ENCODE data around the gene KANSL2.
"Not testable (repeated sequence)": the region's sequence is repeated elsewhere in the genome, so short reads cannot be mapped to it uniquely, and the experiment has no call there.

The KANSL2 gene

GRCh38 chr12:48686037-48686595 is 4.1 kb upstream of the KANSL2 start:
- no peak for DNase-seq (ENCODE audit: low read depth in 2 of 2)

- no peak for DNase-seq (ENCODE audit: low read depth in 2 of 2)
Observed at GRCh38 chr12:48683534-48683933, 1.5 kb upstream of the KANSL2 start.

- no peak for DNase-seq (ENCODE audit: low read depth in 2 of 2)
Observed at GRCh38 chr12:48682927-48683326, 889 bp upstream of the KANSL2 start.

- not testable (repeated sequence) for DNase-seq (ENCODE audit: low read depth in 2 of 2)
Observed at GRCh38 chr12:48682533-48682905, 481 bp upstream of the KANSL2 start.

GRCh38 chr12:48681399-48681709 is 684 bp downstream of the KANSL2 start:
- no peak for DNase-seq (ENCODE audit: low read depth in 2 of 2)

- DNase-seq (ENCODE audit: low read depth in 2 of 2) = no peak
Observed at GRCh38 chr12:48680861-48681260, 1.2 kb downstream of the KANSL2 start.

DNA sequence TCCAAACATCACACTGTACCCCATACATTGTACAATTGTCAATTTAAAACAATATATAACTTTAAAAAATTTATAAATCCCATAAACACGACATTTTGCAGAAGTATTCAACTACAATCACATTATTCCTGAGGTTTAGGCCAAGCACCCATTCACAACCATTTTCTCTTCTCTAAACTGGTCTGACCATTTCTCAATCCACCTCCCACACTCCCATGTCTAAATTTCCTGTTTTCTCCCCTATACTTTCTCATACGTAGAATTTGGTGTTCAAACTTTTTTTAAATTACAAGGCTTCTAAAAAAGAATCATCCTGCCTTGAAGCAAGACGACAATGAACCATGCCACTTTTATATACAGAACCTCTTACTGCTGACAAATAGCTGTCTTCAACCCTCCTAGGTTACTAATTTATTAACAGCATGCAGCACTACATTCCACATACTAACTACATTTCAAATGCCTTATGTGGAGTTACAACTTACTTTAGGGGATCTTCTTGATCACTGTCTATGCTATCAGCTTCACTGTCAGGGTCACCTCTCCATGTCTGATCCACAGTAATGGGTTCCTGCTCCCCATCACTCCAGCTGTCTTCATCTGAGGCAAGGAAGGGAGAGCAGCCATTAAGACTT is 3.4 kb downstream of the KANSL2 start:
- DNase-seq (ENCODE audit: low read depth in 2 of 2) = no peak

DNA sequence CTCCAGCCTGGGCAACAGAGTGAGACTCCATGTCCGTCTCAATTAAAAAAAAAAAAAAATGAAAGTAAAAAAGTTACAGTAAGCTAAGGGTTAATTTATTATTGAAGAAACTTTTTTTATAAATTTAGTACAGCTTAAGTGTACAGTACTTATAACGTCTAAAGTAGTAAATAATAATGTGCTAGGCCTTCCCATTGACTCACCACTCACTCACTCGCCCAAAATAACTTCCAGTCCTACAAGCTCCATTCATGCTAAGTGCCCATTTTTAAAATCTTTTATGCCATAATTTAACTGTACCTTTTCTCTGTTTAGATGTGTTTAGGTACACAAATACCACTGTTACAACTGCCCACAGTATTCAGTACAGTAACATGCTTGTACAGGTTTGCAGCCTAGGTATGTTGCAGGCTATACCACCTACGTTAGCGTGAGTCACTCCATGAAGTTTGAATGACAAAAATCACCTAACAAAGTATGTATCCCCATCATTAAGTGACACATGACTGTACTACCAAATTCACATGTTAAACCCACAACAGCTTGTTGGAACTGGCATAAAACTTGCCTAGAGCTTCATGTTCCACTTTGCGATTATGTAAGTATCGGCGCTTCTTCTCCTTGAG is 10.7 kb downstream of the KANSL2 start:
- DNase-seq (ENCODE audit: low read depth in 2 of 2) = no peak

DNA sequence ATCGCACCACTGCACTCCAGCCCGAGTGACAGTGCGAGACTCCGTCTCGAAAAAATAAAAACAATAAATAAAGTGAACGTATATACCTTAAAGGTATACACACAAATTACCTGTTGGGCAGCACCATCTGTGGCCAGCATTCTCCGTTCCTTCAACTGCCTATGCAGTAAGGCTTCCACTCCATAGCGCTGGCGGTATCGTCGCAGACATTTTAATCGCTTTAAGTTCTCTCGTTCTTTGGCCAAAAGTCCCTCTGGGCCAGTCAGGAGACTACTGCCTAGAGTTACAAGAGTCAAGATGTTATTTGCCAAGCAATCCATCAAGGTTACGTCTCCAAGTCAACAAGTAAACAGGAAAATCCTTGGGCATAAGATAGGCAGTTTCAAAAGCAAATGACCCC is 13.0 kb downstream of the KANSL2 start:
- DNase-seq (ENCODE audit: low read depth in 2 of 2) = no peak

DNA sequence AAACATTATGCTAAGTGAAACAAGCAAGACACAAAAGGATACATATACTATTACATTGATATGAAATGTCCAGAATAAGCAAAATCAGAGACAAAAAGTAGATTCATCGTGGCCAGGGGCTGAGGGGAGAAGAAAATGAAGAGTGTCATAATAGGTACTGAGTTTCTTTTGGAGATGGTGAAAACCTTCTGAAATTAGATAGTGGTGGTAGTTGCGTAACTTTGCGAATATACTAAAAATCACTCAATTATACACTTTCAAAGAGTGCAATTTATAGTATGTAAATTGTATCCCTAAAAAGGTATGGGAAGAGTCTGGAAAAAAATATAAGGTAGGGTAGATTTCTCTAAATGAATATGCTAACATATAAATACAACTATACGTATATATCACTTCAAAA is 22.2 kb downstream of the KANSL2 start:
- DNase-seq (ENCODE audit: low read depth in 2 of 2) = no peak

- DNase-seq (ENCODE audit: low read depth in 2 of 2) = no peak
Observed at GRCh38 chr12:48651681-48652080, 30.4 kb downstream of the KANSL2 start.

GRCh38 chr12:48645354-48645753 is 36.7 kb downstream of the KANSL2 start:
- not testable (repeated sequence) for DNase-seq (ENCODE audit: low read depth in 2 of 2)

DNA sequence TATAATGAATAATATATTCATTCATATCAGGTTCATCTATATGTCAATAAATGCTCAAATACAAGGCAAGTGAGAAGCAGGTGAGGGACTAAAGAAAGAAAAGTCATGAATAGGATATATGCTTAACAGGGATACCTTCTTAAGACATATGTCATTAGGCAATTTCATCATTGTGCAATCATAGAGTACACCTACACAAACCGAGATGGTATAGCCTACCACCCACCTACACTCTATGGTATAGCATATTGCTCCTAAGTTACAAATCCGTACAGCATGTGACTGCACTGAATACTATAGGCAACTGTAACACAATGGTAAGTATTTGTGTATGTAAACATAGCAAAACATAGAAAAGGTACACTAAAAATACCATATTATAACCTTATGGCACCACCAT is 39.0 kb downstream of the KANSL2 start:
- no peak for DNase-seq (ENCODE audit: low read depth in 2 of 2)

GRCh38 chr12:48641752-48642555 is 40.1 kb downstream of the KANSL2 start:
- DNase-seq (ENCODE audit: low read depth in 2 of 2) = not testable (repeated sequence)

- no peak for DNase-seq (ENCODE audit: low read depth in 2 of 2)
Observed at GRCh38 chr12:48640854-48641253, 41.2 kb downstream of the KANSL2 start.

DNA sequence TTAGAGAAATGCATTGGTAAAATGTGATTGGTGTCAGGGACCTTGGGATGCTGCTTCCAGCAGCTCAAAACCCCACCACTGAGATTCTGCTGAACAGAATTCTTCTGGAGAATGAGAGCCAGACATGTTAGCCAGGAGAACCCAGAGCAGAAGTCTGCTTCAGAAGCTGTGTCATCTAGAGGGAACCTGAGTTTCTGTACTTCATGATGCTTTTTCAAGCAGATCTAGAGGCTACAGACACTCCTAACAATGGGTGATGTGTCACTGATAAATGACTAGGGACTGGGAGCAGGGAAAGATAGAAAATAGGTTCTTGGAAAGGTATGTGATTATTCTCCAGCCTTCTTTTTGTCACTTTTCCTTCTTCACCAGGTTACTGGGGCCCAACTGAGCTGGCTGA is 41.6 kb downstream of the KANSL2 start:
- no peak for DNase-seq (ENCODE audit: low read depth in 2 of 2)

GRCh38 chr12:48631071-48631470 is 51.0 kb downstream of the KANSL2 start:
- no peak for DNase-seq (ENCODE audit: low read depth in 2 of 2)

DNA sequence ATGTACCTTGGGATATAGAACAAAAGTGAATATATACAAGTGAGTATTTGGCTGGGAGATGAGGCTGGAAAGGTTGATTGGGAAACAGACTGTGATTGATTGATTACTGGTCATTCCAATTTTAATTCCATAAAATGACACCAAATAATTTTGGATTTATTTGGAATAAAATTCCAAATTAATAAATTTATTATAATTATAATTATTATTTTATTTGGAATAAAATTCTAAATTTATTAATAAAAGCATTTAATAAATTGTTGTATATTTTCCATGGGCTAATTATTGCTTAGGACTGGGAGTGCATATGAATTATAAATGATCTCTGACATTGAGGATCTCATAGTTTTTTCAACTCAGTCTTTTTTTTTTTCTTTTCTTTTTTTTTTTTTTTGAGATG is 51.7 kb downstream of the KANSL2 start:
- DNase-seq (ENCODE audit: low read depth in 2 of 2) = no peak

DNA sequence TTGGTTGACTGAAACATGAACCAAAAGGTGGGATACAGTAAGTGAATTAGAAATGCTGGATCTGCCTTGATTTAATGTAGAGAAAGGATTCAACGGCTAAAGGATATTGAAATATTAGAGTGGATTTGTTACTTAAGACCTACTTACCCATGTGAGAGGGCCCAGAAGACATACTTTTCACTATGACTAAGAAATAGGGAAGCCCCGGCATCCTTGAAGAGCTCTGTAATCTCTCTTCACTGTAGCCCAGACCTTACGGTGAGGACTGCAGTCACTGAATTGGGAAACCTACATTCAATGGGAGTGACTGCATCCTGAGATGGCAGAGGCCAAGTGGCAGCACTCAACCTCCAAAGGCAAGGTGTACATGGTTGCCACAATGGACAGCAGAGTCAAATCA is 52.5 kb downstream of the KANSL2 start:
- no peak for DNase-seq (ENCODE audit: low read depth in 2 of 2)

- DNase-seq (ENCODE audit: low read depth in 2 of 2) = no peak
Observed at GRCh38 chr12:48627556-48627955, 54.5 kb downstream of the KANSL2 start.

DNA sequence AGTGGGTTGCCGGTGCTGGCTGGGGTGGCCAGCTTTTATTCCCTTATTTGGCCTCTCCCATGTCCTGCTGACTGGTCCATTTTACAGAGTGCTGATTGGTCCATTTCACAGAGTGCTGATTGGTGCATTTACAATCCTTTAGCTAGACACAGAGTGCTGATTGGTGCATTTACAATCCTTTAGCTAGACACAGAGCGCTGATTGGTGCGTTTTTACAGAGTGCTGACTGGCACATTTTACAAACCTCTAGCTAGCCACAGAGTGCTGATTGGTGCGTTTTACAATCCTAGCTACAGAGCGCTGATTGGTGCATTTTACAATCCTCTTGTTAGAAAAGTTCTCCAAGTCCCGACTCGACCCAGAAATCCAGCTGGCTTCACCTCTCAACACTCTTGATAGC is 59.0 kb downstream of the KANSL2 start:
- not testable (repeated sequence) for DNase-seq (ENCODE audit: low read depth in 2 of 2)

- DNase-seq (ENCODE audit: low read depth in 2 of 2) = peak; percentile 42 to 48
Observed at GRCh38 chr12:48618541-48618940, 63.5 kb downstream of the KANSL2 start.

- no peak for DNase-seq (ENCODE audit: low read depth in 2 of 2)
Observed at GRCh38 chr12:48615681-48616080, 66.4 kb downstream of the KANSL2 start.

Measured in stimulated activated CD4-positive, alpha-beta T cell treated with anti-CD3 and anti-CD28 coated beads, Interleukin-1b, Interleukin-23, amount 100 ng/mL, for 1 hour (primary cell).